HepG2 (cell line): ENCODE data around the gene CAMK2D. TPM values are rescaled to one million over a fixed set of nuclear protein-coding genes. Genes with fewer than 3 reads are reported as not detected.

Experiments used
- ADNP ChIP-seq: sonication (generic); formaldehyde crosslinking; IDR thresholded peaks from 2 replicates; pipeline ENCODE4 v1.4.0; 2020; ENCODE audit warnings: missing genetic modification reagents
- BHLHE40 ChIP-seq: IDR thresholded peaks from 2 replicates; pipeline ENCODE4 v1.6.1; 2011; ENCODE audit warnings: low read length, improper control_type of control experiment
- JUND ChIP-seq: sonication (generic); formaldehyde crosslinking; IDR thresholded peaks from 2 replicates; pipeline ENCODE4 v1.8.0; 2022; ENCODE audit warnings: mild to moderate bottlenecking, missing genetic modification reagents
- KAT2B ChIP-seq: fragments of 150-350 bp; IDR thresholded peaks from 2 replicates; pipeline ENCODE4 v1.6.1; 2014; ENCODE audit warnings: low read depth, low read length, borderline replicate concordance
- NCOA2 ChIP-seq: sonication (generic); formaldehyde crosslinking; IDR thresholded peaks from 2 replicates; pipeline ENCODE4 v1.8.0; 2022; ENCODE audit warnings: inconsistent platforms
- NR2F1 ChIP-seq, 2 experiments: fragments of 450-650 bp in 1 of 2; formaldehyde crosslinking in 1 of 2; IDR thresholded peaks; 2 replicates each; pipeline versions ENCODE4 v1.5.0 to v1.6.1; 2016 to 2020; ENCODE audit warnings: mild to moderate bottlenecking in 1 of 2, missing compliant biosample characterization in 1 of 2, missing genetic modification reagents in 1 of 2, moderate library complexity in 1 of 2
- SNRNP70 ChIP-seq: fragments of 200-400 bp; formaldehyde crosslinking; IDR thresholded peaks from 2 replicates; pipeline ENCODE4 v1.6.1; 2017; ENCODE audit warnings: mild to moderate bottlenecking, low read depth, low read length, moderate library complexity
- STAT5B ChIP-seq: sonication (generic); formaldehyde crosslinking; IDR thresholded peaks from 2 replicates; pipeline ENCODE4 v1.4.0; 2020; ENCODE audit warnings: missing genetic modification reagents
- ZFP41 ChIP-seq: sonication (generic); formaldehyde crosslinking; IDR thresholded peaks from 2 replicates; pipeline ENCODE4 v1.4.0; 2020; ENCODE audit warnings: mild to moderate bottlenecking, missing genetic modification reagents, borderline replicate concordance
- ZNF639 ChIP-seq: conservative IDR thresholded peaks from 2 replicates; pipeline ENCODE4 v1.6.1; 2018; ENCODE audit warnings: missing genetic modification reagents
- ZNF770 ChIP-seq: sonication (generic); formaldehyde crosslinking; IDR thresholded peaks from 2 replicates; pipeline ENCODE4 v1.5.0; 2020; ENCODE audit warnings: mild to moderate bottlenecking, missing genetic modification reagents
- polyA plus RNA-seq, 8 experiments: library from polyadenylated mRNA; depleted of rRNA in 3 of 8; stranded (reverse) in 7 of 8; unstranded in 1 of 8; fragments of >200 nt; fragmentation: Illumina TruSeq in 4 of 8; extraction: Trizol in 4 of 8; gene quantifications; 2 replicates each; pipeline versions ENCODE4 v1.2.1 to v1.2.3, GENCODE V29; 2011 to 2016; ENCODE audit warnings: low read depth in 4 of 8, missing spikeins in 1 of 8, mixed read lengths in 1 of 8; ENCODE audit not compliant: insufficient read depth in 1 of 8
- total RNA-seq, 5 experiments: library from RNA; depleted of rRNA; stranded (reverse); fragments of >200 nt; fragmentation: Illumina TruSeq; extraction: Trizol; gene quantifications; 2 replicates each; pipeline ENCODE4 v1.2.3, GENCODE V29; 2016; ENCODE audit warnings: low read depth in 1 of 5
- TF ChIP-seq, protein P1 (sequence below): sonication (generic); formaldehyde crosslinking; IDR thresholded peaks from 2 replicates; pipeline ENCODE4 v1.5.1; 2020; ENCODE audit warnings: missing genetic modification reagents, mild to moderate bottlenecking, borderline replicate concordance
- TF ChIP-seq, protein P2 (sequence below): sonication (generic); formaldehyde crosslinking; IDR thresholded peaks from 2 replicates; pipeline ENCODE4 v1.5.1; 2020; ENCODE audit warnings: mild to moderate bottlenecking, missing genetic modification reagents, borderline replicate concordance
- TF ChIP-seq, protein P3 (sequence below): sonication (generic); formaldehyde crosslinking; IDR thresholded peaks from 2 replicates; pipeline ENCODE4 v1.4.0; 2020; ENCODE audit warnings: missing genetic modification reagents, borderline replicate concordance

The CAMK2D gene
- total and polyA plus RNA-seq, 2 of the 13 experiments (the other 11 are each of a cell fraction or from before 2014, with no cell fraction given) = 18.0 to 65.4 TPM

- TF ChIP-seq, protein P1, sequence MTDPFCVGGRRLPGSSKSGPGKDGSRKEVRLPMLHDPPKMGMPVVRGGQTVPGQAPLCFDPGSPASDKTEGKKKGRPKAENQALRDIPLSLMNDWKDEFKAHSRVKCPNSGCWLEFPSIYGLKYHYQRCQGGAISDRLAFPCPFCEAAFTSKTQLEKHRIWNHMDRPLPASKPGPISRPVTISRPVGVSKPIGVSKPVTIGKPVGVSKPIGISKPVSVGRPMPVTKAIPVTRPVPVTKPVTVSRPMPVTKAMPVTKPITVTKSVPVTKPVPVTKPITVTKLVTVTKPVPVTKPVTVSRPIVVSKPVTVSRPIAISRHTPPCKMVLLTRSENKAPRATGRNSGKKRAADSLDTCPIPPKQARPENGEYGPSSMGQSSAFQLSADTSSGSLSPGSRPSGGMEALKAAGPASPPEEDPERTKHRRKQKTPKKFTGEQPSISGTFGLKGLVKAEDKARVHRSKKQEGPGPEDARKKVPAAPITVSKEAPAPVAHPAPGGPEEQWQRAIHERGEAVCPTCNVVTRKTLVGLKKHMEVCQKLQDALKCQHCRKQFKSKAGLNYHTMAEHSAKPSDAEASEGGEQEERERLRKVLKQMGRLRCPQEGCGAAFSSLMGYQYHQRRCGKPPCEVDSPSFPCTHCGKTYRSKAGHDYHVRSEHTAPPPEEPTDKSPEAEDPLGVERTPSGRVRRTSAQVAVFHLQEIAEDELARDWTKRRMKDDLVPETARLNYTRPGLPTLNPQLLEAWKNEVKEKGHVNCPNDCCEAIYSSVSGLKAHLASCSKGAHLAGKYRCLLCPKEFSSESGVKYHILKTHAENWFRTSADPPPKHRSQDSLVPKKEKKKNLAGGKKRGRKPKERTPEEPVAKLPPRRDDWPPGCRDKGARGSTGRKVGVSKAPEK (CRISPR knock-in tag) = no peak
- TF ChIP-seq NCOA2 (CRISPR knock-in tag) (0 out of 2 replicates have a peak, but pooled peaks have one; percentile 30), KAT2B (no peak), ZNF639 (no peak), STAT5B (CRISPR knock-in tag) (no peak), BHLHE40 (no peak), ADNP (no peak), ZNF770 (CRISPR knock-in tag) (no peak), ZFP41 (CRISPR knock-in tag) (no peak), NR2F1 (CRISPR knock-in tag; IDR thresholded peaks at IDR 0.05) (peak in 1 of 2 experiments; percentile 27; a peak in 1 of 4 replicates), SNRNP70 (no peak), JUND (peak; percentile 67; the same call in 1 of the 2 replicates)
- TF ChIP-seq, protein P2, sequence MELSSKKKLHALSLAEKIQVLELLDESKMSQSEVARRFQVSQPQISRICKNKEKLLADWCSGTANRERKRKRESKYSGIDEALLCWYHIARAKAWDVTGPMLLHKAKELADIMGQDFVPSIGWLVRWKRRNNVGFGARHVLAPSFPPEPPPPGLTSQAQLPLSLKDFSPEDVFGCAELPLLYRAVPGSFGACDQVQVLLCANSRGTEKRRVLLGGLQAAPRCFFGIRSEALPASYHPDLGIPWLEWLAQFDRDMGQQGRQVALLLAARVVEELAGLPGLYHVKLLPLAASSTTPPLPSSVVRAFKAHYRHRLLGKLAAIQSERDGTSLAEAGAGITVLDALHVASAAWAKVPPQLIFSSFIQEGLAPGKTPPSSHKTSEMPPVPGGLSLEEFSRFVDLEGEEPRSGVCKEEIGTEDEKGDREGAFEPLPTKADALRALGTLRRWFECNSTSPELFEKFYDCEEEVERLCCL = no peak
- TF ChIP-seq, protein P3, sequence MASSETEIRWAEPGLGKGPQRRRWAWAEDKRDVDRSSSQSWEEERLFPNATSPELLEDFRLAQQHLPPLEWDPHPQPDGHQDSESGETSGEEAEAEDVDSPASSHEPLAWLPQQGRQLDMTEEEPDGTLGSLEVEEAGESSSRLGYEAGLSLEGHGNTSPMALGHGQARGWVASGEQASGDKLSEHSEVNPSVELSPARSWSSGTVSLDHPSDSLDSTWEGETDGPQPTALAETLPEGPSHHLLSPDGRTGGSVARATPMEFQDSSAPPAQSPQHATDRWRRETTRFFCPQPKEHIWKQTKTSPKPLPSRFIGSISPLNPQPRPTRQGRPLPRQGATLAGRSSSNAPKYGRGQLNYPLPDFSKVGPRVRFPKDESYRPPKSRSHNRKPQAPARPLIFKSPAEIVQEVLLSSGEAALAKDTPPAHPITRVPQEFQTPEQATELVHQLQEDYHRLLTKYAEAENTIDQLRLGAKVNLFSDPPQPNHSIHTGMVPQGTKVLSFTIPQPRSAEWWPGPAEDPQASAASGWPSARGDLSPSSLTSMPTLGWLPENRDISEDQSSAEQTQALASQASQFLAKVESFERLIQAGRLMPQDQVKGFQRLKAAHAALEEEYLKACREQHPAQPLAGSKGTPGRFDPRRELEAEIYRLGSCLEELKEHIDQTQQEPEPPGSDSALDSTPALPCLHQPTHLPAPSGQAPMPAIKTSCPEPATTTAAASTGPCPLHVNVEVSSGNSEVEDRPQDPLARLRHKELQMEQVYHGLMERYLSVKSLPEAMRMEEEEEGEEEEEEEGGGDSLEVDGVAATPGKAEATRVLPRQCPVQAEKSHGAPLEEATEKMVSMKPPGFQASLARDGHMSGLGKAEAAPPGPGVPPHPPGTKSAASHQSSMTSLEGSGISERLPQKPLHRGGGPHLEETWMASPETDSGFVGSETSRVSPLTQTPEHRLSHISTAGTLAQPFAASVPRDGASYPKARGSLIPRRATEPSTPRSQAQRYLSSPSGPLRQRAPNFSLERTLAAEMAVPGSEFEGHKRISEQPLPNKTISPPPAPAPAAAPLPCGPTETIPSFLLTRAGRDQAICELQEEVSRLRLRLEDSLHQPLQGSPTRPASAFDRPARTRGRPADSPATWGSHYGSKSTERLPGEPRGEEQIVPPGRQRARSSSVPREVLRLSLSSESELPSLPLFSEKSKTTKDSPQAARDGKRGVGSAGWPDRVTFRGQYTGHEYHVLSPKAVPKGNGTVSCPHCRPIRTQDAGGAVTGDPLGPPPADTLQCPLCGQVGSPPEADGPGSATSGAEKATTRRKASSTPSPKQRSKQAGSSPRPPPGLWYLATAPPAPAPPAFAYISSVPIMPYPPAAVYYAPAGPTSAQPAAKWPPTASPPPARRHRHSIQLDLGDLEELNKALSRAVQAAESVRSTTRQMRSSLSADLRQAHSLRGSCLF (CRISPR knock-in tag) = no peak
Observed at GRCh38 chr4:113784497-113785250, 23.1 kb upstream of the CAMK2D start (continued).
